ENCODE results near the gene INSM1. TPM values are rescaled to one million over a fixed set of nuclear protein-coding genes. Genes with fewer than 3 reads are reported as not detected.

Gene INSM1, protein sequence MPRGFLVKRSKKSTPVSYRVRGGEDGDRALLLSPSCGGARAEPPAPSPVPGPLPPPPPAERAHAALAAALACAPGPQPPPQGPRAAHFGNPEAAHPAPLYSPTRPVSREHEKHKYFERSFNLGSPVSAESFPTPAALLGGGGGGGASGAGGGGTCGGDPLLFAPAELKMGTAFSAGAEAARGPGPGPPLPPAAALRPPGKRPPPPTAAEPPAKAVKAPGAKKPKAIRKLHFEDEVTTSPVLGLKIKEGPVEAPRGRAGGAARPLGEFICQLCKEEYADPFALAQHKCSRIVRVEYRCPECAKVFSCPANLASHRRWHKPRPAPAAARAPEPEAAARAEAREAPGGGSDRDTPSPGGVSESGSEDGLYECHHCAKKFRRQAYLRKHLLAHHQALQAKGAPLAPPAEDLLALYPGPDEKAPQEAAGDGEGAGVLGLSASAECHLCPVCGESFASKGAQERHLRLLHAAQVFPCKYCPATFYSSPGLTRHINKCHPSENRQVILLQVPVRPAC
- polyA plus RNA-seq (not detected in 3 replicates), polyA minus RNA-seq (not detected in 3 replicates)
- polyA plus RNA-seq (2011; ENCODE audit: low read depth), result not detected
- not detected in 2 replicates for polyA plus RNA-seq (2011; cell fraction: cytosol; rRNA removed)
- not detected in 2 replicates for polyA plus RNA-seq (2011; cell fraction: nucleus; rRNA removed)
- not detected in 2 replicates for polyA plus RNA-seq (2012; ENCODE audit: low replicate concordance)
- not detected for polyA minus RNA-seq (2011; cell fraction: cytosol; rRNA and poly(A)+ RNA removed)
- polyA minus RNA-seq (2011; cell fraction: nucleus; rRNA and poly(A)+ RNA removed), result not detected in 2 replicates

DNA sequence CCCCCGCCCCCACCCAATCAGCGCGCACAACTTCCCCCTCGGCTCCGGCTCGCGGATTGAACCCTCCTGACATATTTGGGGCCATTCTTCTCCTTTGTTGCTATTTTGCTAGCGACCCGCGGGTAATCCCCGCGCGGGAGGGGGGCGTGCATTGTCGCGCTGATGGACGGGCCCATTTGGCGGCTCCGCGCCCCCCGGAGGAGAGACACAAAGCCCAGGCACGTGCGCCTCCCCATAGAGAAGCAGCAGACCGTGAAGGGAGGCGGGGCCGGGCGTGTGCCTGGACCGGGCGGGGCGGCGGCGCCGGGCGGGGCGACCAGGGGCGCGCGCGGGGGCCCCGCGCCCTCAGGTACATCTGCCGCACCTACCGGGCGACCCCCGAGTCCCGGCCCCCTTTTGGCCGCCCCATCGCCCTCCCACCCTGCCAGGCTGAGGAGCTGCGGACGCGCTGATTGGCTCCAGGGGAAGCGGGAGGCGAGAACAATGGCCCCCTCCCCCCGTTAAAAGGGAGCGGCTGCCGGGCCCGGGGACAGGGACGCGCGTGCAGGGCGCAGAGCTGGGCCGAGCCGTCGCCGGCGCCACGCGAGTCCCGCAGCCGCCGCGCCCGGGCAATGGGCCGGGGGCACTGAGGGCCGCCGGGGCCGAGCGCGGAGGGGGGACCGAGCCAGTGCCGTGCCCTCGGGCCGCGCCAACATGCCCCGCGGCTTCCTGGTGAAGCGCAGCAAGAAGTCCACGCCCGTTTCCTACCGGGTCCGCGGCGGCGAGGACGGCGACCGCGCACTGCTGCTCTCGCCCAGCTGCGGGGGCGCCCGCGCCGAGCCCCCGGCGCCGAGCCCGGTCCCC lies at the start of gene INSM1:
Gene INSM1 (plus strand): TSS at position 530 of the 843 bp plus-strand sequence. CDS start 164 bp downstream, at position 694.
- FAIRE-seq (no peak), DNase-seq (ENCODE audit: low read depth, low spot score) (no peak)
- H3K4me3 ChIP-seq (ENCODE audit: control insufficient read depth in 2 of 3, extremely low read depth in 1 of 3, insufficient read depth in 2 of 3, low read depth in 1 of 3, low read length in 3 of 3), result no peak within 1 kb of the TSS
- no peak for TF ChIP-seq EZH2 (IDR thresholded peaks at IDR 0.05; ENCODE audit: low read length)
- TF ChIP-seq, protein P1, sequence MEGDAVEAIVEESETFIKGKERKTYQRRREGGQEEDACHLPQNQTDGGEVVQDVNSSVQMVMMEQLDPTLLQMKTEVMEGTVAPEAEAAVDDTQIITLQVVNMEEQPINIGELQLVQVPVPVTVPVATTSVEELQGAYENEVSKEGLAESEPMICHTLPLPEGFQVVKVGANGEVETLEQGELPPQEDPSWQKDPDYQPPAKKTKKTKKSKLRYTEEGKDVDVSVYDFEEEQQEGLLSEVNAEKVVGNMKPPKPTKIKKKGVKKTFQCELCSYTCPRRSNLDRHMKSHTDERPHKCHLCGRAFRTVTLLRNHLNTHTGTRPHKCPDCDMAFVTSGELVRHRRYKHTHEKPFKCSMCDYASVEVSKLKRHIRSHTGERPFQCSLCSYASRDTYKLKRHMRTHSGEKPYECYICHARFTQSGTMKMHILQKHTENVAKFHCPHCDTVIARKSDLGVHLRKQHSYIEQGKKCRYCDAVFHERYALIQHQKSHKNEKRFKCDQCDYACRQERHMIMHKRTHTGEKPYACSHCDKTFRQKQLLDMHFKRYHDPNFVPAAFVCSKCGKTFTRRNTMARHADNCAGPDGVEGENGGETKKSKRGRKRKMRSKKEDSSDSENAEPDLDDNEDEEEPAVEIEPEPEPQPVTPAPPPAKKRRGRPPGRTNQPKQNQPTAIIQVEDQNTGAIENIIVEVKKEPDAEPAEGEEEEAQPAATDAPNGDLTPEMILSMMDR (optimal IDR thresholded peaks at IDR 0.05 in 1 of 3, IDR thresholded peaks at IDR 0.05 in 1 of 3, conservative IDR thresholded peaks at IDR 0.05 in 1 of 3; ENCODE audit: extremely low read depth in 1 of 3, insufficient read depth in 2 of 3, low read length in 3 of 3), result no peak
- peaks cover 85% of the 10 kb centered on the region for H3K27me3 ChIP-seq (ENCODE audit: control insufficient read depth, extremely low read depth, insufficient read depth, low read length)
- no peaks in the 10 kb centered on the region for H3K79me2 ChIP-seq (ENCODE audit: control insufficient read depth, insufficient read depth, low read length)
- H3K9ac ChIP-seq (ENCODE audit: control insufficient read depth, extremely low read depth, insufficient read depth, low read length), result no peak within 1 kb of the TSS
- H3K9me3 ChIP-seq (ENCODE audit: control insufficient read depth, low read depth, low read length), result no peaks in the 10 kb centered on the region
- H3K4me2 ChIP-seq (ENCODE audit: control insufficient read depth, extremely low read depth, insufficient read depth, low read depth, low read length), result peak within 1 kb of the TSS; percentile 32
- H2AFZ ChIP-seq (ENCODE audit: control insufficient read depth, low read length), result no peak within 1 kb of the TSS
- no peaks in the 10 kb centered on the region for H3K36me3 ChIP-seq (ENCODE audit: control insufficient read depth in 2 of 2, extremely low read depth in 1 of 2, insufficient read depth in 2 of 2, low read length in 2 of 2)
- no peak within 1 kb of the TSS for H3K27ac ChIP-seq (ENCODE audit: control insufficient read depth, insufficient read depth, low read length)
- no peaks in the 10 kb centered on the region for H4K20me1 ChIP-seq (ENCODE audit: control insufficient read depth, extremely low read depth, insufficient read depth, low read length)
- H3K4me1 ChIP-seq (ENCODE audit: control insufficient read depth, extremely low read depth, insufficient read depth, low read length), result peaks cover 2% of the 10 kb centered on the region
- dilution Hi-C loops (cut with MboI; ENCODE audit: extremely low pct_ligation_motif_present, low sequenced_read_pairs), result no loop called here
- H3K9me1 ChIP-seq (ENCODE audit: control insufficient read depth, extremely low read depth, insufficient read depth, low read length), result no peaks in the 10 kb centered on the region

- Histone ChIP-seq H2AFZ (ENCODE audit: control insufficient read depth, low read length) (no peak overlapping the region), H3K27me3 (ENCODE audit: control insufficient read depth, extremely low read depth, insufficient read depth, low read length) (no peaks in the 10 kb centered on the region), H3K27ac (ENCODE audit: control insufficient read depth, insufficient read depth, low read length) (no peak overlapping the region), H3K36me3 (ENCODE audit: control insufficient read depth in 2 of 2, extremely low read depth in 1 of 2, insufficient read depth in 2 of 2, low read length in 2 of 2) (no peaks in the 10 kb centered on the region), H3K4me3 (ENCODE audit: control insufficient read depth in 2 of 3, extremely low read depth in 1 of 3, insufficient read depth in 2 of 3, low read depth in 1 of 3, low read length in 3 of 3) (no peak overlapping the region), H3K9me3 (ENCODE audit: control insufficient read depth, low read depth, low read length) (no peaks in the 10 kb centered on the region), H3K79me2 (ENCODE audit: control insufficient read depth, insufficient read depth, low read length) (no peaks in the 10 kb centered on the region), H3K4me2 (ENCODE audit: control insufficient read depth, extremely low read depth, insufficient read depth, low read depth, low read length) (no peak overlapping the region), H4K20me1 (ENCODE audit: control insufficient read depth, extremely low read depth, insufficient read depth, low read length) (no peaks in the 10 kb centered on the region), H3K9ac (ENCODE audit: control insufficient read depth, extremely low read depth, insufficient read depth, low read length) (no peak overlapping the region), H3K9me1 (ENCODE audit: control insufficient read depth, extremely low read depth, insufficient read depth, low read length) (no peaks in the 10 kb centered on the region), H3K4me1 (ENCODE audit: control insufficient read depth, extremely low read depth, insufficient read depth, low read length) (no peaks in the 10 kb centered on the region)
- TF ChIP-seq, protein P1 (optimal IDR thresholded peaks at IDR 0.05 in 1 of 3, IDR thresholded peaks at IDR 0.05 in 1 of 3, conservative IDR thresholded peaks at IDR 0.05 in 1 of 3; ENCODE audit: extremely low read depth in 1 of 3, insufficient read depth in 2 of 3, low read length in 3 of 3), result no peak
- TF ChIP-seq EZH2 (IDR thresholded peaks at IDR 0.05; ENCODE audit: low read length), result no peak
- dilution Hi-C loops (cut with MboI; ENCODE audit: extremely low pct_ligation_motif_present, low sequenced_read_pairs), result no loop called here
- DNase-seq (ENCODE audit: low read depth, low spot score) (no peak), FAIRE-seq (no peak)
Measured at GRCh38 chr20:20318365-20319161, 49.3 kb upstream of the INSM1 start.
